Esophagus squamous epithelium (tissue), 5 donors: ENCODE measurements around the gene ABCG5. TPM values are rescaled to one million over a fixed set of nuclear protein-coding genes. Genes with fewer than 3 reads are reported as not detected.

Source experiments
- DNase-seq: peaks from one replicate; lab custom pipeline; 2025; lab: John Stamatoyannopoulos, UW
- H3K27ac ChIP-seq, 4 donors: fragments of 200-600 bp; sonication (generic); one replicate each; pipeline ENCODE4 v1.5.1; 2016 to 2019; ENCODE audit warnings: mild to moderate bottlenecking in 1 of 4
- H3K27me3 ChIP-seq, 4 donors: fragments of 200-600 bp; sonication (generic); 1 replicate in 3 of 4; 2 replicates in 1 of 4; pipeline versions ENCODE4 v1.5.1 to v1.6.0; 2017 to 2021; ENCODE audit warnings: antibody characterized with exemption in 1 of 4
- H3K36me3 ChIP-seq, 3 donors: fragments of 200-600 bp; sonication (generic); one replicate each; pipeline ENCODE4 v1.5.1; 2016 to 2019
- H3K4me1 ChIP-seq, 3 donors: fragments of 200-600 bp; sonication (generic); one replicate each; pipeline ENCODE4 v1.5.1; 2017 to 2019
- H3K4me3 ChIP-seq, 4 donors: fragments of 200-600 bp; sonication (generic); 1 replicate in 3 of 4; 2 replicates in 1 of 4; pipeline ENCODE4 v1.5.1; 2016 to 2019; ENCODE audit warnings: mild to moderate bottlenecking in 2 of 4, moderate library complexity in 1 of 4
- H3K9me3 ChIP-seq, 3 donors: fragments of 200-600 bp; sonication (generic); one replicate each; pipeline ENCODE4 v1.5.1; 2016 to 2019
- POLR2A ChIP-seq, 4 donors: fragments of 450-650 bp; IDR thresholded peaks; one replicate each; pipeline ENCODE4 v1.6.1; 2017; ENCODE audit warnings: antibody characterized with exemption in 4 of 4, mild to moderate bottlenecking in 4 of 4, moderate library complexity in 3 of 4
- WGBS, 2 donors: methylation state at CpG; one replicate each; pipeline ENCODE4 v1.1.5; 2018; 5-methylcytosine and 5-hydroxymethylcytosine counted together
- intact Hi-C: fragments of 100-400 bp; cut with DNase I; formaldehyde crosslinking; loops from one replicate; pipeline ENCODE4 v1.15.0; 2022
- total RNA-seq, 4 donors: library from RNA; depleted of rRNA; stranded (reverse); fragments of >200 nt; gene quantifications; one replicate each; pipeline ENCODE4 v1.1.0, GENCODE V29; 2016
- TF ChIP-seq, protein P1 (sequence below), 6 experiments: fragments of 450-650 bp in 4 of 6; fragments of 200-600 bp in 2 of 6; sonication (generic) in 2 of 6; IDR thresholded peaks; one replicate each; pipeline ENCODE4 v1.5.1; 2016 to 2019; ENCODE audit warnings: antibody characterized with exemption in 6 of 6, mild to moderate bottlenecking in 4 of 6, moderate library complexity in 4 of 6
- donor health status: DM: yes; HTN: yes; CAD: no.

Gene ABCG5
- total RNA-seq, 4 donors from 2014 or later: not detected

DNA sequence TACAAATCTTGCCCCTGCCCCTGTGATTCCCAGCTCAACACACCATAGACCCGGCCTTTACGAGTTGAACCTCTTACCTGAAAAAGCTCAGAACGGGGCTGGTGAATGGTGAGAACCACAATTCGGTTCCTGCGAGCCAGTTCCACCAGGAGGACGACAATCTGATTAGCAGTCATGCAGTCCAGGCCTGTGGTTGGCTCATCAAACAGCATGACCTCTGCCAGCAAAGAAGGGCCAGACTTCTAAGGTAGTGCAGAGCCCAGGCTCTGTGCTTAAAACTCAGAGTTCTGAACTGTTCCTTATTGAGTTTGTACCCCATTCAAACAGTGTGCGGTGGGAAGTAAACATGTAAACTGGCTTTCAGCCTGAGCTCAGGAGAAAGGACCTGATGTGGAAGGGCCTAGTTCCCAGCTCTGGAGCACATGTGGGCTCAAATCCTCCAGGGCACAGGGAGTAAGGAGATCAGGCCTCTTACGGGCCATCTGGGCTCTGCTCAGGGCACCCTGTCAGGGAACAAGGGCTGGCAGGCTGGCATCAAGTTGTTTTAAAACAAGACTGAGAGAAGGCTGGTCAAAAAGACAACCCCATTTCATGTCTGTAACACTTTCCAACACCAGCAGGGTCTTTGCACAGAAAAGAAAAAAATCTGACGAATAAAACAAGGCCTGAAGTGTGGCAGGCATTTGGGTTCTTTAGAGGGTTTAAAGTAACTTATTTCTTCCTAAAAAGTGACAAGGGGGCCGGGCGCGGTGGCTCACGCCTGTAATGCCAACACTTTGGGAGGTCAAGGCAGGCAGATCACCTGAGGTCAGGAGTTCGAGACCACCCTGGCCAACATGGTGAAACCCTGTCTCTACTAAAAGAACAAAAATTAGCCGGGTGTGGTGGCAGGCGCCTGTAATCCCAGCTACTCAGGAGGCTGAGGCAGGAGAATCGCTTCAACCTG is 12.1 kb downstream of the ABCG5 start:
- DNase-seq: no peak
- Histone ChIP-seq H3K36me3 (no peaks in the 10 kb centered on the region), H3K4me1 (peaks cover 0 to 3% (median 1%) of the 10 kb centered on the region in 3 donors), H3K27ac (no peak overlapping the region), H3K9me3 (no peaks in the 10 kb centered on the region), H3K4me3 (no peak overlapping the region), H3K27me3 (peaks cover 0 to 54% (median 2%) of the 10 kb centered on the region in 4 donors)
- intact Hi-C loops: no loop called here
- no peak for TF ChIP-seq POLR2A (IDR thresholded peaks at IDR 0.05)
- TF ChIP-seq, protein P1, sequence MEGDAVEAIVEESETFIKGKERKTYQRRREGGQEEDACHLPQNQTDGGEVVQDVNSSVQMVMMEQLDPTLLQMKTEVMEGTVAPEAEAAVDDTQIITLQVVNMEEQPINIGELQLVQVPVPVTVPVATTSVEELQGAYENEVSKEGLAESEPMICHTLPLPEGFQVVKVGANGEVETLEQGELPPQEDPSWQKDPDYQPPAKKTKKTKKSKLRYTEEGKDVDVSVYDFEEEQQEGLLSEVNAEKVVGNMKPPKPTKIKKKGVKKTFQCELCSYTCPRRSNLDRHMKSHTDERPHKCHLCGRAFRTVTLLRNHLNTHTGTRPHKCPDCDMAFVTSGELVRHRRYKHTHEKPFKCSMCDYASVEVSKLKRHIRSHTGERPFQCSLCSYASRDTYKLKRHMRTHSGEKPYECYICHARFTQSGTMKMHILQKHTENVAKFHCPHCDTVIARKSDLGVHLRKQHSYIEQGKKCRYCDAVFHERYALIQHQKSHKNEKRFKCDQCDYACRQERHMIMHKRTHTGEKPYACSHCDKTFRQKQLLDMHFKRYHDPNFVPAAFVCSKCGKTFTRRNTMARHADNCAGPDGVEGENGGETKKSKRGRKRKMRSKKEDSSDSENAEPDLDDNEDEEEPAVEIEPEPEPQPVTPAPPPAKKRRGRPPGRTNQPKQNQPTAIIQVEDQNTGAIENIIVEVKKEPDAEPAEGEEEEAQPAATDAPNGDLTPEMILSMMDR (IDR thresholded peaks at IDR 0.05): no peak
- 92 to 93% methylated on average over 12 to 14 of the region's 17 CpGs for WGBS, 2 donors

DNA sequence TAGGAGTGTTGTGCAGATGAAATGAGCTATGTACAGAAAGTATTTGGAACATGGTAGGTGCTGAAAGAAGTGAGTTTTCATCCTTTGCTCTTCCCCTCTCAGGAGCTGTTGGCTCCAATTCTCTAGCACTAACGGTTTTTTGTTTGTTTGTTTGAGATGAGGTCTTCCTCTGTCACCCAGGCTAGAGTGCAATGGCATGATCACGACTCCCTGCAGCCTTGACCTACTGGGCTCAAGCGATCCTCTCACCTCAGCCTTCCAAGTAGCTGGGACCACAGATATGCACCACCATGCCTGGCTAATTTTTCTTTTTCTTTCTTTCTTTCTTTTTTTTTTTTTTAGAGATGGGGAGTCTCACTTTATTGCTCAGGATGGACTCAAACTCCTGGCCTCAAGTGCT is 12.8 kb downstream of the ABCG5 start:
- 62 to 80% methylated on average over 3 of the region's 3 CpGs for WGBS, 2 donors
- no peak overlapping the region for H3K4me3 ChIP-seq
- intact Hi-C loops: no loop called here
- no peaks in the 10 kb centered on the region for H3K9me3 ChIP-seq
- H3K4me1 ChIP-seq: no peaks in the 10 kb centered on the region
- H3K27me3 ChIP-seq: peaks cover 0 to 48% (median 0%) of the 10 kb centered on the region in 4 donors
- no peak for DNase-seq
- no peak for TF ChIP-seq POLR2A (IDR thresholded peaks at IDR 0.05)
- TF ChIP-seq, protein P1 (IDR thresholded peaks at IDR 0.05): no peak
- no peak overlapping the region for H3K27ac ChIP-seq
- no peaks in the 10 kb centered on the region for H3K36me3 ChIP-seq

DNA sequence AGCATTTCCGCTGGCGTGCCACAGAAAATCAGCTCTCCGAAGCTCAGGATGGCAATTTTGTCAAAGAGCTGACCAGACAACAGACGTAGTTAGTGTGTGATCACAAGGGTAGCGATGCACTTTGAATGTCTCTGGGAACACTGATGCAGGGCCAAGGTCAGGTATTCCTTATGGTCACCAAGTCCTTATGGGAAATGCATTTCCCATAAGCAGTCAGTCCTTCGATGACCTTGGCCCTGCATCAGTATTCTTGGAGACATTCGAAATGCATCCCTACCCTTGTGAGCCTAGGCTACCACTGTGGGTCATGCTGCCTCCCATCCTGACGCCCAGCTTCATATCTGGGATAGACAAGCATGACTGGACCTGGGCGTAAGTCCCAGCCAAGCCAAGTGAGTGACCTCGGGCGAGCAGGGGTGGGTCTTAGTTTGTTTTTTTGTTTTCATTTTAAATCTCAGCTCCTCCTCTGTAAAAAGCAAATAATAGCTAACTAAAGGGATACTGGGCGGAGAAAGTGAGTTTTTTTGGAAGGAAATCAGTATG is 13.6 kb downstream of the ABCG5 start:
- TF ChIP-seq, protein P1 (IDR thresholded peaks at IDR 0.05): no peak
- TF ChIP-seq POLR2A (IDR thresholded peaks at IDR 0.05): no peak
- intact Hi-C loops: no loop called here
- DNase-seq: no peak
- no peaks in the 10 kb centered on the region for H3K36me3 ChIP-seq
- H3K4me3 ChIP-seq: no peak overlapping the region
- H3K9me3 ChIP-seq: no peaks in the 10 kb centered on the region
- H3K27ac ChIP-seq: no peak overlapping the region
- H3K27me3 ChIP-seq: peaks cover 0 to 45% (median 0%) of the 10 kb centered on the region in 4 donors
- no peaks in the 10 kb centered on the region for H3K4me1 ChIP-seq
- WGBS, 2 donors: 78 to 83% methylated on average over 9 to 11 of the region's 12 CpGs

DNA sequence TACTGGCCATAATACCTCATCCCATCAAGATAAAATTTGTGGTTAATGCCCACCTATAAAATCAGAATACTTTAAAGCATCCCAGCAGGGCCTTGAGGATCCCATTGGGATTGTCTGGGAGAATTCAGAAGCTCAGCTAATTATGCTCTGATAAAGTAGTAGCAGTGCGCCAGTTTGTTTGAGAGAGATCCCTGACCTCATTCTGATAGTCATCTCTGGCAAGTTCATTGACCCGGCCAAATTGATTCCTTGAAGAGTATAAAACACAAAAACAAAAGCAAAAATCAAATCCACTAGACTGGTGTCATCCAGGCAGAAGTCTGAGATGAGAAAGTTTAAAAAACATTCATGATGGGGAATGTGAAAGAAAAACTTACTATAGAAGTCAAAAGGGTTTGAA is 14.1 kb downstream of the ABCG5 start:
- Histone ChIP-seq H3K27ac (no peak overlapping the region), H3K27me3 (peaks cover 0 to 40% (median 0%) of the 10 kb centered on the region in 4 donors), H3K9me3 (no peaks in the 10 kb centered on the region), H3K4me3 (no peak overlapping the region), H3K36me3 (no peaks in the 10 kb centered on the region), H3K4me1 (no peaks in the 10 kb centered on the region)
- DNase-seq: no peak
- 87 to 92% methylated on average over 2 of the region's 2 CpGs for WGBS, 2 donors
- no peak for TF ChIP-seq POLR2A (IDR thresholded peaks at IDR 0.05)
- TF ChIP-seq, protein P1 (IDR thresholded peaks at IDR 0.05): no peak
- intact Hi-C loops: no loop called here

DNA sequence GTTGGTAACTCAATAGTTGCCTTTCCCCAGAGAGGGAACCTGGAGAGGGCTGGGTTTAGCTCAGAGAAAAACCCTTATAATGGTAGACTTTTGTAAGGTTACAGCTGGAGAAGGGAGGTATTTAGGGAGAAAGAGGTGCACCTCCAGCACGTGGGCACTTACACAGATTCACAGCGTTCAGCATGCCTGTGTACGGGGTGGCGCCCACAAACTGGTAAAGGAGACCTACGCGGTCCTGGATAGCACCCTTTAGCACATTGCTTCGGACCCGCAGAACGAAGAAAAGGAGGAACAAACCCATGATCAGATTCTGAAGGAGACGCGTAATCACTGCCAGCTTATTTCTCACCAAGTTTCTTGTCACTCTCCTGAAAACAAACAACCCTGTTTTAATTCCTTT is 14.9 kb downstream of the ABCG5 start:
- intact Hi-C loops: no loop called here

More for the DNA sequence above, 14.9 kb downstream of the ABCG5 start:
- TF ChIP-seq POLR2A (IDR thresholded peaks at IDR 0.05): no peak
- TF ChIP-seq, protein P1 (IDR thresholded peaks at IDR 0.05): no peak
- Histone ChIP-seq H3K27me3 (peaks cover 0 to 32% (median 0%) of the 10 kb centered on the region in 4 donors), H3K27ac (no peak overlapping the region), H3K9me3 (no peaks in the 10 kb centered on the region), H3K4me1 (no peaks in the 10 kb centered on the region), H3K36me3 (no peaks in the 10 kb centered on the region), H3K4me3 (no peak overlapping the region)
- 83 to 88% methylated on average over 11 of the region's 11 CpGs for WGBS, 2 donors
- DNase-seq: no peak
